ENCODE data around the gene VPS26A. TPM values are rescaled to one million over a fixed set of nuclear protein-coding genes. Genes with fewer than 3 reads are reported as not detected.

The VPS26A gene
- polyA plus RNA-seq, 3 donors = 10.1 to 58.3 (median 42.1) TPM

DNA sequence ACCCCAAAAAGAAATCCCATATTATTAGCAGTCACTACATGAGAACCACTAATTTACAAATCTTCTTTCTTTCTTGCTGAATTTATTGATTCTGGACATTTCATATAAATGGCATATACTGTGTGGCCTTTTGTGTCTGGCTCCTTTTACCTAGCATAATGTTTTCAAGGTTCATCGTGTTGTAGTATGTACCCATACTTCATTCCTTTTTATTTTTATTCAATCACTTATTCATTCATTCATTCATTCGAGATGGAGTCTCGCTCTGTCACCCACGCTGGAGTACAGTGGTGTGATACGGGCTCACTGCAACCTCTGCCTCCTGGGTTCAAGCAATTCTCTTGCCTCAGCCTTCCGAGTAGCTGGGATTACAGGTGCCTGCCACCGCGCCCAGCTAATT, 21.9 kb downstream of the VPS26A start:
- intact Hi-C loops (cut with micrococcal nuclease) = no loop called here
- TF ChIP-seq, protein P1, sequence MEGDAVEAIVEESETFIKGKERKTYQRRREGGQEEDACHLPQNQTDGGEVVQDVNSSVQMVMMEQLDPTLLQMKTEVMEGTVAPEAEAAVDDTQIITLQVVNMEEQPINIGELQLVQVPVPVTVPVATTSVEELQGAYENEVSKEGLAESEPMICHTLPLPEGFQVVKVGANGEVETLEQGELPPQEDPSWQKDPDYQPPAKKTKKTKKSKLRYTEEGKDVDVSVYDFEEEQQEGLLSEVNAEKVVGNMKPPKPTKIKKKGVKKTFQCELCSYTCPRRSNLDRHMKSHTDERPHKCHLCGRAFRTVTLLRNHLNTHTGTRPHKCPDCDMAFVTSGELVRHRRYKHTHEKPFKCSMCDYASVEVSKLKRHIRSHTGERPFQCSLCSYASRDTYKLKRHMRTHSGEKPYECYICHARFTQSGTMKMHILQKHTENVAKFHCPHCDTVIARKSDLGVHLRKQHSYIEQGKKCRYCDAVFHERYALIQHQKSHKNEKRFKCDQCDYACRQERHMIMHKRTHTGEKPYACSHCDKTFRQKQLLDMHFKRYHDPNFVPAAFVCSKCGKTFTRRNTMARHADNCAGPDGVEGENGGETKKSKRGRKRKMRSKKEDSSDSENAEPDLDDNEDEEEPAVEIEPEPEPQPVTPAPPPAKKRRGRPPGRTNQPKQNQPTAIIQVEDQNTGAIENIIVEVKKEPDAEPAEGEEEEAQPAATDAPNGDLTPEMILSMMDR (IDR thresholded peaks at IDR 0.05) = no peak
- Histone ChIP-seq H3K4me3 (replicated peaks in 1 of 3; ENCODE audit: low read depth in 2 of 3, low read length in 3 of 3) (no peak overlapping the region), H3K4me2 (replicated peaks; ENCODE audit: extremely low read depth, low read length, poor library complexity, severe bottlenecking) (no peak overlapping the region), H3K79me2 (ENCODE audit: insufficient read depth, low read length) (peaks cover 100% of the 10 kb centered on the region), H3K27me3 (ENCODE audit: control insufficient read depth in 2 of 2, insufficient read depth in 2 of 2, low read length in 2 of 2) (no peaks in the 10 kb centered on the region), H3K9ac (ENCODE audit: insufficient read depth, low read length, poor library complexity, severe bottlenecking) (no peak overlapping the region), H3K9me3 (replicated peaks in 1 of 2; ENCODE audit: control insufficient read depth in 1 of 2, insufficient read depth in 1 of 2, low read length in 2 of 2) (no peaks in the 10 kb centered on the region), H3K4me1 (ENCODE audit: control insufficient read depth in 1 of 2, insufficient read depth in 2 of 2, low read length in 2 of 2) (peaks cover 2 to 8% of the 10 kb centered on the region in 2 donors), H2AFZ (ENCODE audit: insufficient read depth, low read depth, low read length, poor library complexity, severe bottlenecking) (no peak overlapping the region), H4K20me1 (ENCODE audit: insufficient read depth, low read length) (peaks cover 95% of the 10 kb centered on the region), H3K27ac (ENCODE audit: low read depth in 1 of 2, low read length in 2 of 2) (no peak overlapping the region), H3K36me3 (replicated peaks in 1 of 2; ENCODE audit: control insufficient read depth in 1 of 2, insufficient read depth in 2 of 2, low read length in 2 of 2) (peaks cover 3 to 35% of the 10 kb centered on the region in 2 donors)
- 100% methylated on average over 4 of the region's 8 CpGs for WGBS (ENCODE audit: insufficient coverage)
- no peaks in the 10 kb centered on the region for H3K27me3 Mint-ChIP-seq (ENCODE audit: low read depth in 3 of 3)
- H3K4me3 Mint-ChIP-seq = no peak overlapping the region
- peaks cover 20 to 27% of the 10 kb centered on the region in 2 donors for H3K36me3 Mint-ChIP-seq
- H3K9me3 Mint-ChIP-seq = no peaks in the 10 kb centered on the region
- no peak overlapping the region for H3K27ac Mint-ChIP-seq
- DNase-seq = no peak
- H3K4me1 Mint-ChIP-seq = peaks cover 10% of the 10 kb centered on the region

DNA sequence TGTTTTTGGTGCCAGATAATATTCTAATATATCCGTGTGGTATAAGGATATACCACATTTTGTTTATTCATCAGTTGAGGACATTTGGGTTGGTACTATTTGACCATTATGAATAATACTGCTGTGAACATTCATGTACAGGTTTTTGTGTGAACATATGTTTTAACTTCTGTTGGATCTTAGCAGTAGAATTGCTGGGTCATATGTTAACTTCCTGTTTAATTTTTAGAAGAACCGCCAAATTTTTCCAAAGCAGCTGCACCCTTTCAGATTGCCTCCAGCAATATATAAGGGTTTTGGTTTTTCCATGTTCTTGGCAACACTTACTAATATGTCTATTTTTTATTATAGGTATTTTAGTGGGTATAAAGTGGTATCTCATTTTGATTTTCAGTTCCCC, 22.8 kb downstream of the VPS26A start:
- intact Hi-C loops (cut with micrococcal nuclease) = no loop called here
- Histone ChIP-seq H3K79me2 (ENCODE audit: insufficient read depth, low read length) (peaks cover 99% of the 10 kb centered on the region), H3K27ac (ENCODE audit: low read depth in 1 of 2, low read length in 2 of 2) (no peak overlapping the region), H4K20me1 (ENCODE audit: insufficient read depth, low read length) (peaks cover 95% of the 10 kb centered on the region), H3K9me3 (replicated peaks in 1 of 2; ENCODE audit: control insufficient read depth in 1 of 2, insufficient read depth in 1 of 2, low read length in 2 of 2) (no peaks in the 10 kb centered on the region), H3K4me3 (replicated peaks in 1 of 3; ENCODE audit: low read depth in 2 of 3, low read length in 3 of 3) (no peak overlapping the region), H3K4me1 (ENCODE audit: control insufficient read depth in 1 of 2, insufficient read depth in 2 of 2, low read length in 2 of 2) (peaks cover 2 to 8% of the 10 kb centered on the region in 2 donors), H3K9ac (ENCODE audit: insufficient read depth, low read length, poor library complexity, severe bottlenecking) (no peak overlapping the region), H3K36me3 (replicated peaks in 1 of 2; ENCODE audit: control insufficient read depth in 1 of 2, insufficient read depth in 2 of 2, low read length in 2 of 2) (peaks cover 0 to 26% of the 10 kb centered on the region in 2 donors), H3K27me3 (ENCODE audit: control insufficient read depth in 2 of 2, insufficient read depth in 2 of 2, low read length in 2 of 2) (no peaks in the 10 kb centered on the region), H2AFZ (ENCODE audit: insufficient read depth, low read depth, low read length, poor library complexity, severe bottlenecking) (no peak overlapping the region), H3K4me2 (replicated peaks; ENCODE audit: extremely low read depth, low read length, poor library complexity, severe bottlenecking) (no peak overlapping the region)
- H3K4me1 Mint-ChIP-seq = peaks cover 10% of the 10 kb centered on the region
- H3K27me3 Mint-ChIP-seq (ENCODE audit: low read depth in 3 of 3) = no peaks in the 10 kb centered on the region
- H3K4me3 Mint-ChIP-seq = no peak overlapping the region
- peaks cover 21 to 25% of the 10 kb centered on the region in 2 donors for H3K36me3 Mint-ChIP-seq
- DNase-seq = no peak
- H3K9me3 Mint-ChIP-seq = no peaks in the 10 kb centered on the region
- H3K27ac Mint-ChIP-seq = no peak overlapping the region
- WGBS (ENCODE audit: insufficient coverage) = no CpG with 5 or more reads among the region's 2 CpGs
- TF ChIP-seq, protein P1 (IDR thresholded peaks at IDR 0.05) = no peak
